Gastroesophageal sphincter (tissue), 3 donors: Measurements from ENCODE around the gene DEK.

Experiments used
- EP300 ChIP-seq: sonication (generic); formaldehyde crosslinking; IDR thresholded peaks from one replicate; pipeline ENCODE4 v1.6.1; 2017; ENCODE audit warnings: antibody characterized with exemption, mild to moderate bottlenecking
- POLR2A ChIP-seq, 2 donors: fragments of 450-650 bp; IDR thresholded peaks; one replicate each; pipeline ENCODE4 v1.6.1; 2017; ENCODE audit warnings: antibody characterized with exemption in 2 of 2, mild to moderate bottlenecking in 2 of 2, moderate library complexity in 1 of 2
- POLR2AphosphoS5 ChIP-seq: sonication (generic); formaldehyde crosslinking; IDR thresholded peaks from one replicate; pipeline ENCODE4 v1.6.1; 2017; ENCODE audit warnings: antibody characterized with exemption
- TF ChIP-seq, protein P1 (sequence below), 4 experiments: fragments of 200-600 bp in 2 of 4; fragments of 450-650 bp in 2 of 4; sonication (generic) in 1 of 4; IDR thresholded peaks; one replicate each; pipeline ENCODE4 v1.5.1; 2017 to 2019; ENCODE audit warnings: antibody characterized with exemption in 4 of 4, mild to moderate bottlenecking in 2 of 4, moderate library complexity in 2 of 4

DNA sequence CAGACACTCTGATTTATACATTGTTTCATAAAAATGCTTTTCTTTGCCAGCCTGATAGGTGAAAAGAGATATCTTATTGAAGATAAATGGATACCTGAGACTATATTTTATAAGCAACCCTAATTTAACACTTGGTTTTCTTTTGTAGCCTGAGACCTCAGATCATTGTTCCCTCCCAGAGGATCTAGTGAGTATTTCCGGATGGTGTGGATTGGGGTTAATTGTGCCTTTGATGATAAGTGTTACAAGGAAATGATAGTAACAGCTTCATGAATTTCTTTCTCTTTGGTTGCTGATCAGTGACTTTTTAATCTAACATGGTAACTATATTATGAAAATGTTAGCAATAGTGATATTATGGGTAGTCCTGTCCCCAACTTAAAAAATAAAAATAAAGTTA, 78.7 kb downstream of the DEK start:
- TF ChIP-seq POLR2AphosphoS5 (no peak), POLR2A (IDR thresholded peaks at IDR 0.05) (no peak), EP300 (no peak)
- TF ChIP-seq, protein P1, sequence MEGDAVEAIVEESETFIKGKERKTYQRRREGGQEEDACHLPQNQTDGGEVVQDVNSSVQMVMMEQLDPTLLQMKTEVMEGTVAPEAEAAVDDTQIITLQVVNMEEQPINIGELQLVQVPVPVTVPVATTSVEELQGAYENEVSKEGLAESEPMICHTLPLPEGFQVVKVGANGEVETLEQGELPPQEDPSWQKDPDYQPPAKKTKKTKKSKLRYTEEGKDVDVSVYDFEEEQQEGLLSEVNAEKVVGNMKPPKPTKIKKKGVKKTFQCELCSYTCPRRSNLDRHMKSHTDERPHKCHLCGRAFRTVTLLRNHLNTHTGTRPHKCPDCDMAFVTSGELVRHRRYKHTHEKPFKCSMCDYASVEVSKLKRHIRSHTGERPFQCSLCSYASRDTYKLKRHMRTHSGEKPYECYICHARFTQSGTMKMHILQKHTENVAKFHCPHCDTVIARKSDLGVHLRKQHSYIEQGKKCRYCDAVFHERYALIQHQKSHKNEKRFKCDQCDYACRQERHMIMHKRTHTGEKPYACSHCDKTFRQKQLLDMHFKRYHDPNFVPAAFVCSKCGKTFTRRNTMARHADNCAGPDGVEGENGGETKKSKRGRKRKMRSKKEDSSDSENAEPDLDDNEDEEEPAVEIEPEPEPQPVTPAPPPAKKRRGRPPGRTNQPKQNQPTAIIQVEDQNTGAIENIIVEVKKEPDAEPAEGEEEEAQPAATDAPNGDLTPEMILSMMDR (IDR thresholded peaks at IDR 0.05) = no peak
